ENCODE results near the gene MGAT5. TPM values are rescaled to one million over a fixed set of nuclear protein-coding genes. Genes with fewer than 3 reads are reported as not detected.

The MGAT5 gene
- total and polyA plus RNA-seq, 2 donors from 2014 or later = 14.3 to 40.9 TPM

DNA sequence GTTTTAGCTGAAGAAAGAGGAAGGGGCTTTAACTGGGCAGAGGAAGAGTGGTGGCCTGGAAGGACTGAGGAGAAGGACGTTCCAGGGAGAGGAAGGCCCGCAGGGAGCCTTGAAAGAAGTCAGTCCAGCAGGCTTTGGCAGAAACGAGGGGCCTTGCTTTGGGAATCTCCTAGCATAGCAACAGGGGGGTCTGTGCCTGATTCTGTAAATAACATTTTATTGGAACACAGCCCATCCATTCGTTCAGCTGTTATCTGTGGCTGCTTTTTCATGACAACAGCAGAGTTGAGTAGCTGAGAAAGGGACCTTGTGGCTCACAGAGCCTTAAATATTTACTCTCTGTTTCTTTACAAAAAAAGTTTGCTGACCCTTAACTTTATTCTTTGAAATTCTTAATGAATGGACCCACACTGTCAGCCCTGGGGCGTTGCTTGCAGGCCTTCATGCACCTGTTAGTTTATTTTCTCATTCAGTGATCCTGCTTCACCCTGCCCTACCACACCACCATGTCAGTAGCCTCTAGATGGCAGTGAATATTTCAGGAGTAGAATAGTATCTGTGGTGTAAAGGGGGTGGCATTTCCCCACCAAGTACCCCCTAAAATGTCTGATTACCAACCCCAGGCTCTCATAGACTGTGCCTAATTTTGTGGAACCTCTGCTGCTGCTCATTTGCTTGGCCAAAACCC lies 61.0 kb downstream of the MGAT5 start:
- H3K9me3 ChIP-seq (ENCODE audit: control insufficient read depth in 2 of 3, insufficient read depth in 1 of 3, low read length in 3 of 3) = no peaks in the 10 kb centered on the region
- H3K4me1 ChIP-seq (ENCODE audit: control insufficient read depth in 2 of 3, insufficient read depth in 2 of 3, low read depth in 1 of 3, low read length in 3 of 3) = no peaks in the 10 kb centered on the region
- intact Hi-C loops (cut with DNase I) = no loop called here
- H3K27ac ChIP-seq (ENCODE audit: low read depth in 2 of 2, low read length in 2 of 2) = no peak overlapping the region
- H3K4me3 ChIP-seq (ENCODE audit: low read length in 3 of 3) = no peak overlapping the region
- no peak for TF ChIP-seq CTCF (IDR thresholded peaks at IDR 0.05; ENCODE audit: borderline replicate concordance, extremely low read depth, insufficient read depth)
- no peaks in the 10 kb centered on the region for H3K36me3 ChIP-seq (ENCODE audit: control insufficient read depth in 2 of 3, insufficient read depth in 3 of 3, low read length in 3 of 3)
- FAIRE-seq (no peak), DNase-seq (peak in 2 of 5 donors; percentile 53 to 68)
- H3K27me3 ChIP-seq (ENCODE audit: control insufficient read depth, insufficient read depth, low read length) = no peaks in the 10 kb centered on the region
- H3K9ac ChIP-seq (ENCODE audit: low read length in 3 of 3) = no peak overlapping the region

- Histone ChIP-seq H3K4me3 (ENCODE audit: low read length in 3 of 3) (no peak overlapping the region), H3K36me3 (ENCODE audit: control insufficient read depth in 2 of 3, insufficient read depth in 3 of 3, low read length in 3 of 3) (no peaks in the 10 kb centered on the region), H3K27ac (ENCODE audit: low read depth in 2 of 2, low read length in 2 of 2) (no peak overlapping the region), H3K9me3 (ENCODE audit: control insufficient read depth in 2 of 3, insufficient read depth in 1 of 3, low read length in 3 of 3) (no peaks in the 10 kb centered on the region), H3K27me3 (ENCODE audit: control insufficient read depth, insufficient read depth, low read length) (no peaks in the 10 kb centered on the region), H3K9ac (ENCODE audit: low read length in 3 of 3) (no peak overlapping the region), H3K4me1 (ENCODE audit: control insufficient read depth in 2 of 3, insufficient read depth in 2 of 3, low read depth in 1 of 3, low read length in 3 of 3) (no peaks in the 10 kb centered on the region)
- no peak for FAIRE-seq
- intact Hi-C loops (cut with DNase I) = no loop called here
- no peak for TF ChIP-seq CTCF (IDR thresholded peaks at IDR 0.05; ENCODE audit: borderline replicate concordance, extremely low read depth, insufficient read depth)
- no peak for DNase-seq
Observed at GRCh38 chr2:134315471-134315870, 61.6 kb downstream of the MGAT5 start.

DNA sequence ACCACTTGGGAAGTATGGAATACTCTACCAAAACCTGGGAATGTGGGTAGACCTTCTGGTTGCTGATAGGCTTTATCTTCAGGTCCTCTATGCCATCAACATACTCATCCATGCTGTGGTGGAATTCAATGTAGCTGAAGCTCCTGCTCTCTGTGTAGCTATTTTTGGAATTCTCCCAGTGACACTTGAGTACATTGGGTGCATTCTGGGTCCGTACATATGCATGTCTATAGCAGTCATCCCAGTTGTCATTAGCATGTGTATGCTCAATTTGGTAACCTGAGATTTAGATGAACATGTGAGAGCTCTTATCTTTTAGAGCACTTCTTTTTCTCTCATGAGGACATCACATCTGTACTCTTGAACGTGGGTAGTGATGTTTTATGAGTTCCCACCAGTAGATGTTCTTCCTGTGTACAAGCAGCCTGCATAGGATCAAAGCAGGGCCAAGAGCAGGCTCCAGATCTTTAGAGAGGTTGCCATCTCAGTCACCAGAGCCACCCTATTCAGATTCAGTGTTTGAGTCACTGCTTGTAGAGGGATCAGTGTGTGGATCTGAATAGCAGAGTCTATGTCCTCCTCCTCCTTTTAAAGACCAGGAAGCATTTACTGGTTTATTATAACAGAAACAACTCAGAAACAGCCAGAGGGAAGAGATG lies 65.9 kb downstream of the MGAT5 start:
- intact Hi-C loops (cut with DNase I) = no loop called here
- TF ChIP-seq CTCF (IDR thresholded peaks at IDR 0.05; ENCODE audit: borderline replicate concordance, extremely low read depth, insufficient read depth) = no peak

More for the DNA sequence above, 65.9 kb downstream of the MGAT5 start:
- no peaks in the 10 kb centered on the region for H3K36me3 ChIP-seq (ENCODE audit: control insufficient read depth in 2 of 3, insufficient read depth in 3 of 3, low read length in 3 of 3)
- no peaks in the 10 kb centered on the region for H3K9me3 ChIP-seq (ENCODE audit: control insufficient read depth in 2 of 3, insufficient read depth in 1 of 3, low read length in 3 of 3)
- H3K9ac ChIP-seq (ENCODE audit: low read length in 3 of 3) = no peak overlapping the region
- H3K27ac ChIP-seq (ENCODE audit: low read depth in 2 of 2, low read length in 2 of 2) = no peak overlapping the region
- peaks cover 0 to 10% (median 2%) of the 10 kb centered on the region in 3 donors for H3K4me1 ChIP-seq (ENCODE audit: control insufficient read depth in 2 of 3, insufficient read depth in 2 of 3, low read depth in 1 of 3, low read length in 3 of 3)
- DNase-seq (no peak), FAIRE-seq (no peak)
- no peak overlapping the region for H3K4me3 ChIP-seq (ENCODE audit: low read length in 3 of 3)
- H3K27me3 ChIP-seq (ENCODE audit: control insufficient read depth, insufficient read depth, low read length) = no peaks in the 10 kb centered on the region
